HG02588 (cell line): ENCODE results near the gene FKBP5.
"Not testable (repeated sequence)": the region's sequence is repeated elsewhere in the genome, so short reads cannot be mapped to it uniquely, and the experiment has no call there.

Experiments used
- ATAC-seq: cut with Tn5 transposase; IDR thresholded peaks from one replicate; pipeline ENCODE4 v1.9.1; 2021; ENCODE audit warnings: mild to moderate bottlenecking, moderate library complexity; ENCODE audit not compliant: unreplicated experiment

Gene FKBP5

DNA sequence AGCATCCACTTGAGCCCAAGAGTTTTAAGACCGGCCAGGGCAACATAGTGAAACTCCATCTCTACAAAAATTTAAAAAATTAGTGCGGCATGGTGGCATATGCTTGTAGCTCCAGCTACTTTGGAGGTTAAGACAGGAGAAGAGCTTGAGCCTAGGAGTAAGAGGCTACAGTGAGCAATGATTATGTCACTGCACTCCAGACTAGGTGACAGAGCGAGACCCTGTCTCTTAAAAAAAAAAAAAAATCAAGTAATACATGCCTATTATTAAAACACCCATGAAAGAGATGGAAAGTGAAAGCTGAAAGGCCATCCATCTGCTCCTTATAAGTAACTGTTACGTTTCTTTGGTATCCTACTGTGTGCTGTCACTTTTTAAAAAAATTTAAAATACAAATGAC is 66.4 kb downstream of the FKBP5 start:
- no peak for ATAC-seq

DNA sequence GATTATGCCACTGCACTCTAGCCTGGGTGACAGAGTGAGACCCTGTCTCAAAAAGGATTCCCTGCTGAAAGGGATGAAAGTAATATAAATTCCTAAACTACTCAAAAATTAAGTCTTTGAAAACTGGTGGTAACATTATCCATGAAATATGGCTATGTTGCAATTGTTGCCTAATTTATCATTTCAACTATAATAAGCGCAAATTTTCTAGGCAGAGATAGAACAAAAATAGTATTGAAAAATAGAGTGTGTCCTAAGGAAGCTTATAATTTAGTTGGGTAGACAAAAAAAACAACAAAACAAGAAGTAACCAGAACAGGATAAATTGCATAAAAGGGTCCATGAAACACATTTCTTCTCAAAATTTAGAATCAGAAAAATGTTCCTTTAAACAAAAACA is 68.0 kb downstream of the FKBP5 start:
- ATAC-seq = no peak

- no peak for ATAC-seq
Measured at GRCh38 chr6:35613762-35614161, 75.0 kb downstream of the FKBP5 start.

- no peak for ATAC-seq
Measured at GRCh38 chr6:35611240-35611639, 77.5 kb downstream of the FKBP5 start.

- no peak for ATAC-seq
Measured at GRCh38 chr6:35610830-35611229, 77.9 kb downstream of the FKBP5 start.

DNA sequence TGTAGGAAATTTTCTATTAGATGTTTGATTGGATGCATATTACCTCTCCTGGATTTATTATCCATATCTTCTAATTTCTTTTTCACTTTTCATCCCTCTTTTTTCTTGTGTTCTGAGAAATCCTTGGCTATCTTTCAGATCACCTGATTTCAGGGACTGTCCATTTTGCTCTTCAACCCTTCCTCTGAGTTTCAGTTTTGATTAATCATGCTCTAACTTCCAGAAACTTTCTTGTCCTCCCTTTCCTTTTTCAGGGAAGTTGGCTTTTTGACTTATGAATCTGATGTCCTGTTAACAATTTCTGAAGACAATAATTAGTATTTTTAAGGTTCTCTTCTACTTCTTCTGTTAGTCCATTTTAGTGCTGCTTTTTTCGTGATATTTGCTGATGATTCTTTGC is 79.1 kb downstream of the FKBP5 start:
- ATAC-seq = no peak

GRCh38 chr6:35607517-35608233 is 81.0 kb downstream of the FKBP5 start:
- ATAC-seq = no peak

- no peak for ATAC-seq
Measured at GRCh38 chr6:35605600-35605999, 83.1 kb downstream of the FKBP5 start.

DNA sequence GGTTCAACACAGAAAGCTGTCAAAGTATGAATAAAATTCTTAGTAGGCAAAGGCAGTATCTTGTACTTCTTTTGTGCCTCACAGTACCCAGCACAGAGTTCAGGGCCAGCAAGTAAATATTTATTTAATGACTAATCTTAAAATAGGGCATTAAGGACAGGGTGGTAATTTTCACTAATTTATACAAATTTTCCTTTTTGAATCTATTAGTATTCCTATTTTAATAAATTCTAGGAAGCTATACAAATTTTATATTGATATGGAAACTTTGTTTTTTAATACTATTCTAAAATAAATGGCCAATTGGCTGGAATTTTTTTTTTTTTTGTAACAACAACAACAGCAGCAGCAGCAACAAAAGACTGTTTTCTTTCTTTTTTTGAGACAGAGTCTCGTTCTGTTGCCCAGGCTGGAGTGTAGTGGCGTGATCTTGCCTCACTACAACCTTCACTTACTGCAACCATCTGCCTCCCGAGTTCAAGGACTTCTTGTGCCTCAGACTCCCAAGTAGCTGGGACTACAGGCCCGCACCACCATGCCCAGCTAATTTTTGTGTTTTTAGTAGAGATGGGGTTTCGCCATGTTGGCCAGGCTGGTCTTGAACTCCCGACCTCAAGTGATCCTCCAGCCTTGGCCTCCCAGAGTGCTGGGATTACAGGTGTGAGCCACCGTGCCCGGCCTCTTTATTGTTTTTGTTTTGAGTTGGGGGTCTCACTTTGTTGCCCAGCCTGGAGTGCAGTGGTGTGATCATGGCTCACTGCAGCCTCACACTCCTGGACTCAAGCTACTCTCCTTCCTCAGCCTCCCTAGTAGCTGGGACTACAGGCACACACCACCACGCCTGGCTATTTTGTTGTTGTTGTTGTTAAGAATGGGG is 85.2 kb downstream of the FKBP5 start:
- ATAC-seq = no peak

DNA sequence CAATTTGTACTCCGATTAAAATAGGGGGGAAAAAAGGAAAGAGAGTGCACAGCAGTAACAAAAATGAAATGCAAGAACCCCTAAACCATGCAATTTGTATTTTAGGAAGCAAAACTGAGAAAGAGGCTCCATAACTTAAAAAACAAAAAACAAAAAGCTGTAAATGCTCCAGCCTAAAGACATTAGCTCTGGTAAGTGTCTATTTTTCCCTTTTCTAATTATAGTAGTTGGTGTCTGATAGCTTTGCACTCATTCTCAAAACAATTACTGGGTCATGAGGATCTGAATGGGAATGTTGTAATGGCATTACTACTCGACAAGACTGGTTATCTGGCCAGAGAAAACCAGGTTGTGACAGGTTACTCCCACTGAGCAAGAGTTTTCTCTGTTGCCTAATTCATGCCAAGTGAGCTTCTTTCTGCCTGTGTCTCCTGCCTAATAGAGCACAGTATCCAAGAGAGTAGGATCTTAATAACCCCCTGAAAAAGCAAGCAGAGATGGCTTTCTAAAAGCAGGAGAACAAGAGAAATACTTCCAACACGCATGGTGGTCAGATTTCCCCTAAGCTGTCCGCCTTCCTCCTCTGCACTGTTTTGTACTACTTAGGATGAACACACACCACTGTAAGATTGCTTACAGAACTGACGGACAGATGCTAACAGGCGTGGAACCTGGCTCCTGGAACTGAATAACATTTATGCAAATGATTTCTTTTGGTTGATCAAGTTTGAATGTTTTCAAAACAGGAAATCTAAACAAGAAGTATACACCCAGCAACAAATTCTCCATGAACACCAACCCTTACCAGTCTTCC is 86.4 kb downstream of the FKBP5 start:
- ATAC-seq = no peak

DNA sequence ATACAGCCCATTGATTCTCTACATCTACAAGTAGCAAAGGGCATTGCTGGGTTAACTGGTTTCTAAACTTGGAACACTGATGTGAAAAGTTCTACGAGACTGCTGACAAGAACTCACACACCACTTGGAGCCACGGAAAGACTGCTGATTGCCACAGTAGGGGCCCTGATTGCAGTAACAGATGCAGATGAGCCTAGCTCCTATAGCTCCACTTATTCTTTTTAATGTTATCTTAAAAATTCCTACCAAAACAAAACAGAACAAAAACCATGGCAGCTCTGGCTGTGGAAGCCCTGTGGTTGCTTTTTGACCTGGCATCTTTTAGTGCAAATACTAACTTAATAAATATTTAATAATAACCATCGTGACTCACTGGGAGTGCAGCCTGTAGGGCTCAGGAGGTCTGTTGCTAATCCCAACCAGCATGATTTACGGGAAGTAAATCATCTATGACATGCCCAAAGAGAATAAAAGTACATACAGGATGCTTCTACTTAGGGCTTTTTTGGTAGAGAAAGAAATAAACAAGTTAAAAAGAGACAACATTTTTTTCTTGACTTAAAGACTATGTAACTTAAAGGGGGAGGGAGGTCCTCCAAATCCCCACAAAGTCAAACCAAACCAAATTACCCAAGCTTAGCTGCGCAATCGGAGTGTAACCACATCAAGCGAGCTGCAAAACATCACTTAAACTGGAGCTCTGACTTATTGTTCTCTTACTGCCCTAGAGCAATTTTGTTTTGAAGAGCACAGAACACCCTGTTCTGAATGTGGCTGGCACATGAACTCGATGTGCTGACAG is 87.2 kb downstream of the FKBP5 start:
- no peak for ATAC-seq

DNA sequence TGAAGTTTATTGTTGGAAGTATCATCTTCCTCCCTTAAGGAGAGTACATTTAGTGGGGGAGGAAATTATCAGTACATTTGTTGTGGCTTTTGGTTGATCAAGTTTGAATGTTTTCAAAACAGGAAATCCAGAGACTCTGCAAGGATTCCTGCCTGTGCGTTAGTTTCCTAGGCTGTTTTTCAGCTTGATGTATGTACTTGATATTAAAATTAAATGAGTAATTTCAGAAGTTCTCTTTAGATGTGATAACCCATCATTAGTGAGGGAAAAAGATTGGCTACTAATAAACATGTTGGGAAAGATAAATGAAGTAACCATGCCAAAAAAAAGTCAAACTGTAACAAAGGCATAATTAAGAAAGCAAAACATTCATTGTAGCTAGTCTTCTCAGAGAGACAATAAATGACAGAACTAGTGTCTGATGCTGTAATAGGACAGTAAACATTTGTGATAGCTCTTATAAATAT is 88.0 kb downstream of the FKBP5 start:
- no peak for ATAC-seq

- ATAC-seq = no peak
Measured at GRCh38 chr6:35599761-35600658, 88.7 kb downstream of the FKBP5 start.

DNA sequence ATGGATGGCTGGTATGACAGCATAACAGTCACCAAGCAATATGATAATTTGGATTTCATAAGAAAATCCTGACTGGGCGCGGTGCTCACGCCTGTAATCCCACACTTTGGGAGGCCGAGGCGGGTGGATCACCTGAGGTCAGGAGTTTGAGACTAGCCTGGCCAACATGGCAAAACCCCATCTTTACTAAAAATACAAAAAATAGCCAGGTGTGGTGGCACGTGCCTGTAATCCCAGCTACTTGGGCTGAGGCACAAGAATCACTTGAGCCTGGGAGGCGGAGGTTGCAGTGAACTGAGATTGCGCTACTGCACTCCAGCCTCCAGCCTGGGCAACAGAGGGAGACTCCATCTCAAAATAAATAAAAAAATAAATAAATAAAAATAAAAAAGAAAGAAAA is 90.1 kb downstream of the FKBP5 start:
- not testable (repeated sequence) for ATAC-seq

- ATAC-seq = no peak
Measured at GRCh38 chr6:35596448-35597442, 92.0 kb downstream of the FKBP5 start.

DNA sequence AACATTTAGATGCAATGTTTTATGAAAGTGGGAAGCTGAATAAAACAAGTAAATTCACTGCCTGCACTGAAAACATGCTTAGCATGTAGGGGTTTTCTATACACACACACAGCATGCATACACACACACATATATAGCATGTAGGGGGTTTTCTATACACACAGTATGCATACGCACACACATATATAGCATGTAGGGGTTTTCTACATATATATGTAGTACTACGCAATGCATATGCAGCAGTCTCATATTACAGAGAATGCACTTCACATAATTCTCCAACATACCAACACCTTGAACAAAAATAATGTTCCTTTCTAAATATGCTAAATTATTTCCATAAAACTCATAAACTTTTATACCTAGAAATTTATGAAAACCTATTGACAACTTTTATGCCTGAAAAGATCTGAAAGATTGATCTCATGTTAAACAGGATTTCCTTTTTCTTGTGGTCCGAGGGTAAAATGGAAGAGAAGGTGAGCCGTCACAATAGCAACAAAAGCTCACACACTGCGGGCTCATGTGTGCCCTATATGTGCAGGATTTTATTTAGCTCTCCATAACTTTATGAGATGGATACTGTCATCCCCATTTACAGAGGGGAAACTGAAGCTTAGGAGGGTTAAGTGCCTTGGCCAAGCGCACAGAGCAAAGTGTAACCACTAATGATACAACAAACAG is 94.1 kb downstream of the FKBP5 start:
- no peak for ATAC-seq

DNA sequence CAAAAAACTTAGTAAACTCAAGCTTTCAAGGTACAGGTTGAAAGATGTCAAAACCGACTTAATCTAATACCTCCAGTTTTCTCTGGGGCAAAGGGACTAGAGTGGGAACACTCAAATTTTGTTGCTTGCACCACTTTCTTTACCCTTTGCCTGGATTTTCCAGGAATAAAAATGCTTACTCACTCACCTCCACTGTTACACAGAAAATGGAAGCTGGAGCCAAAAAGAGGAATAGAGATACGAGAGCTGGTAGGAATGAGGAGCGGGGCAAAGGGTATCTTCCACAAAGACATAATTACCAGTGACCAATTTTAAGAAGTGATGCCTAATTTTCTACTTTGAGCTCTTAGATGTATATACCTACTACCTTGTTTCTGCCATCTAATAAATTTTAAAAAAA is 96.5 kb downstream of the FKBP5 start:
- no peak for ATAC-seq

GRCh38 chr6:35590622-35591066 is 98.1 kb downstream of the FKBP5 start:
- ATAC-seq = no peak
